HCT116 (cell line): Measurements from ENCODE around the gene MARS1.

Experiments used
- CTCF ChIP-seq, 3 experiments: fragments of 200-600 bp in 1 of 3; sonication (generic) in 1 of 3; IDR thresholded peaks in 2 of 3; conservative IDR thresholded peaks in 1 of 3; 2 replicates each; pipeline ENCODE4 v1.5.1; 2012 to 2017; ENCODE audit warnings: low read depth in 2 of 3, low read length in 2 of 3, antibody characterized with exemption in 1 of 3, borderline replicate concordance in 1 of 3, control low read depth in 1 of 3, mild to moderate bottlenecking in 1 of 3, mixed read lengths in 1 of 3, mixed run types in 1 of 3, moderate library complexity in 1 of 3; ENCODE audit not compliant: insufficient read depth in 1 of 3
- RAD21 ChIP-seq: IDR thresholded peaks from 2 replicates; pipeline ENCODE4 v1.6.1; 2012; ENCODE audit warnings: low read depth, mild to moderate bottlenecking
- SP1 ChIP-seq: IDR thresholded peaks from 2 replicates; pipeline ENCODE4 v1.6.1; 2012; ENCODE audit warnings: low read depth
- TCF7L2 ChIP-seq: IDR thresholded peaks from 2 replicates; pipeline ENCODE4 v1.7.0; 2011; ENCODE audit warnings: borderline replicate concordance, inconsistent platforms; ENCODE audit not compliant: insufficient read depth, insufficient read length; ENCODE audit errors: extremely low read depth

- TF ChIP-seq CTCF (IDR thresholded peaks at IDR 0.05 in 2 of 3, conservative IDR thresholded peaks at IDR 0.05 in 1 of 3; ENCODE audit: borderline replicate concordance in 1 of 3, insufficient read depth in 1 of 3, low read depth in 2 of 3, low read length in 2 of 3), result no peak
- TF ChIP-seq RAD21, result no peak
- no peak for TF ChIP-seq SP1
- TF ChIP-seq TCF7L2, result no peak
Observed at GRCh38 chr12:57496822-57497221, 9.0 kb downstream of the MARS1 start.
